Tibial nerve (tissue), 4 donors: Measurements from ENCODE around the gene OVCH1. TPM values are rescaled to one million over a fixed set of nuclear protein-coding genes. Genes with fewer than 3 reads are reported as not detected.
"Not testable (repeated sequence)": the region's sequence is repeated elsewhere in the genome, so short reads cannot be mapped to it uniquely, and the experiment has no call there.

ENCODE experiments used
- DNase-seq, 2 donors: peaks; one replicate each; pipeline ENCODE4 v3.0.0-alpha.2; 2019; ENCODE audit warnings: low spot score in 2 of 2
- H3K27ac ChIP-seq, 4 donors: fragments of 200-600 bp; sonication (generic) in 3 of 4; one replicate each; pipeline ENCODE4 v1.5.1; 2017 to 2019; ENCODE audit warnings: mild to moderate bottlenecking in 1 of 4
- H3K27me3 ChIP-seq, 2 donors: fragments of 200-600 bp; sonication (generic) in 1 of 2; one replicate each; pipeline versions ENCODE4 v1.5.1 to v1.6.0; 2017 to 2019
- H3K36me3 ChIP-seq, 3 donors: fragments of 200-600 bp; sonication (generic); one replicate each; pipeline ENCODE4 v1.5.1; 2018 to 2019
- H3K4me1 ChIP-seq, 4 donors: fragments of 200-600 bp; sonication (generic) in 3 of 4; one replicate each; pipeline ENCODE4 v1.5.1; 2017 to 2019
- H3K4me3 ChIP-seq, 4 donors: fragments of 200-600 bp; sonication (generic) in 3 of 4; one replicate each; pipeline ENCODE4 v1.5.1; 2017 to 2019; ENCODE audit warnings: mild to moderate bottlenecking in 1 of 4, moderate library complexity in 1 of 4
- H3K9me3 ChIP-seq, 4 donors: fragments of 200-600 bp; sonication (generic) in 3 of 4; one replicate each; pipeline ENCODE4 v1.5.1; 2017 to 2019
- CTCF ChIP-seq, 5 experiments: fragments of 200-600 bp in 3 of 5; fragments of 450-650 bp in 2 of 5; sonication (generic) in 3 of 5; IDR thresholded peaks; one replicate each; pipeline ENCODE4 v1.5.1; 2016 to 2019; ENCODE audit warnings: antibody characterized with exemption in 5 of 5, mild to moderate bottlenecking in 3 of 5, moderate library complexity in 2 of 5
- EP300 ChIP-seq, 2 donors: sonication (generic); formaldehyde crosslinking; IDR thresholded peaks; one replicate each; pipeline ENCODE4 v1.6.1; 2017; ENCODE audit warnings: antibody characterized with exemption in 2 of 2, mild to moderate bottlenecking in 1 of 2
- POLR2A ChIP-seq, 2 donors: fragments of 450-650 bp; IDR thresholded peaks; one replicate each; pipeline ENCODE4 v1.6.1; 2017; ENCODE audit warnings: antibody characterized with exemption in 2 of 2, mild to moderate bottlenecking in 2 of 2, moderate library complexity in 2 of 2
- WGBS, 2 donors: methylation state at CpG; one replicate each; pipeline ENCODE4 v1.1.5; 2018; 5-methylcytosine and 5-hydroxymethylcytosine counted together
- total RNA-seq, 4 donors: library from RNA; depleted of rRNA; stranded (reverse); fragments of >200 nt; gene quantifications; one replicate each; pipeline ENCODE4 v1.1.0, GENCODE V29; 2016

Gene OVCH1
- total RNA-seq, 4 donors from 2014 or later = 0.20 to 0.21 TPM; not detected in 2

GRCh38 chr12:29395356-29395755 is 102.1 kb downstream of the OVCH1 start:
- TF ChIP-seq EP300 (IDR thresholded peaks at IDR 0.05) (no peak), CTCF (IDR thresholded peaks at IDR 0.05) (no peak), POLR2A (IDR thresholded peaks at IDR 0.05) (no peak)
- no peak for DNase-seq
- 68 to 81% methylated on average over 1 of the region's 1 CpG for WGBS, 2 donors
- Histone ChIP-seq H3K9me3 (no peaks in the 10 kb centered on the region), H3K4me3 (no peak overlapping the region), H3K27ac (no peak overlapping the region), H3K36me3 (no peaks in the 10 kb centered on the region), H3K27me3 (no peaks in the 10 kb centered on the region), H3K4me1 (no peaks in the 10 kb centered on the region)

- H3K4me3 ChIP-seq, H3K9me3 ChIP-seq, DNase-seq, H3K27me3 ChIP-seq, H3K36me3 ChIP-seq, H3K4me1 ChIP-seq, H3K27ac ChIP-seq: not testable (repeated sequence)
- WGBS, 2 donors = 64 to 65% methylated on average over 3 of the region's 3 CpGs
Observed at GRCh38 chr12:29390419-29390818, 107.1 kb downstream of the OVCH1 start.

GRCh38 chr12:29389295-29389919 is 108.1 kb downstream of the OVCH1 start:
- H3K27ac ChIP-seq = no peak overlapping the region
- H3K36me3 ChIP-seq = no peaks in the 10 kb centered on the region
- H3K27me3 ChIP-seq = no peaks in the 10 kb centered on the region
- no peaks in the 10 kb centered on the region for H3K4me1 ChIP-seq
- TF ChIP-seq EP300 (IDR thresholded peaks at IDR 0.05) = no peak
- TF ChIP-seq CTCF (IDR thresholded peaks at IDR 0.05) = no peak
- no peak for TF ChIP-seq POLR2A (IDR thresholded peaks at IDR 0.05)
- H3K4me3 ChIP-seq = no peak overlapping the region
- WGBS, 2 donors = 92% methylated on average over 62 to 65 of the region's 65 CpGs
- no peak for DNase-seq
- no peaks in the 10 kb centered on the region for H3K9me3 ChIP-seq

GRCh38 chr12:29386084-29386680 is 111.3 kb downstream of the OVCH1 start:
- H3K9me3 ChIP-seq, H3K27me3 ChIP-seq, H3K4me3 ChIP-seq, H3K4me1 ChIP-seq, DNase-seq, H3K27ac ChIP-seq, H3K36me3 ChIP-seq: not testable (repeated sequence)
- WGBS, 2 donors = 90 to 100% methylated on average over 2 to 31 of the region's 36 CpGs

- not testable (repeated sequence) for H3K9me3 ChIP-seq
Observed at GRCh38 chr12:29385194-29385593, 112.3 kb downstream of the OVCH1 start.

GRCh38 chr12:29382251-29382650 is 115.2 kb downstream of the OVCH1 start:
- TF ChIP-seq POLR2A (IDR thresholded peaks at IDR 0.05) (no peak), CTCF (IDR thresholded peaks at IDR 0.05) (no peak), EP300 (IDR thresholded peaks at IDR 0.05) (no peak)
- Histone ChIP-seq H3K4me1 (peaks cover 0 to 22% (median 3%) of the 10 kb centered on the region in 4 donors), H3K36me3 (peaks cover 0 to 4% (median 0%) of the 10 kb centered on the region in 3 donors), H3K27me3 (no peaks in the 10 kb centered on the region), H3K27ac (no peak overlapping the region), H3K4me3 (no peak overlapping the region), H3K9me3 (no peaks in the 10 kb centered on the region)
- DNase-seq = no peak
- WGBS, 2 donors = 94 to 96% methylated on average over 2 of the region's 2 CpGs

More at GRCh38 chr12:29385194-29385593, 112.3 kb downstream of the OVCH1 start:
- not testable (repeated sequence) for H3K27ac ChIP-seq, H3K36me3 ChIP-seq, H3K4me3 ChIP-seq, DNase-seq, H3K27me3 ChIP-seq, H3K4me1 ChIP-seq
- 88 to 98% methylated on average over 17 of the region's 17 CpGs for WGBS, 2 donors
